ENCODE data around the gene EIF3I.

DNA sequence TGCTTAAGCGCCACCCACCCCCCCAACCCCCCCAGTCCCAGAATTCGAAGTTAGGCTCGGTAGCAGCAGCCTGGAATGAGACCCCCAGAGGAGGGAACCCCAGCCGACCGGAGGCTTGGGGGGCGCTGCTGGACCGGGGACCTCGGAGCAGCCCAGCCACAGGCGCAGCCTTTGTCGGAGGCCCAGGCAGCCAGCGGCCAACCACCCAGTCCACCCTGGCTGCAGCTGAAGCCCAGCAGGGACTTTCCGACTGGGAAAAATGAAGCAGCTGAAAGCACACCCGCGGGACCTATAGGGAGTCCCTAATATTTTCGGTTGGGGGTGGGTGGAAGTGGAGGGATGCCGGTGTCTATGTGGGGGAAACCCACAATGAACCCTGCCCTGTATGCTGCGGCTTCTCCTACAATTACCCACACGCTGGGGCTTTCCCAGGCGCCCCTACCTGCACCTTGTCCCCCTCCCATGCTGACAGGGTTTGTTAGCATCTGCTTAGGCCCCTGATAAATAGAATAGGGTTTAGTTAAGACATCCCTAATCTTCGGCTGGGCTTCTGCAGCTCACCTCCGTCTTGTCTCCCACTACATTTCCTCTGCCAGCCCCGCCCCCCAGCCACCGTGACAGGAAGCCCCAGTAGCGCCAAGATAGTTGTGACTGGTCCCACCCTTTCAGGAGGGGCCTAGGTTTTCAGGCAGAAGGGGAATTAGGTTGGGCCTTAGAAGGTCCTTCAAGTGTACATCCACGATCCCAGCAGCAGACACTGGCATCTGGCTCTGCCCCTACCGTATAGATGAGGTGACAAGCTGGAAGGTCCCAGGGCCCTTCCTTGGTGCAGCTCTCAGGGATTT is 21.0 kb upstream of the EIF3I start:
- TF ChIP-seq EZH2 (IDR thresholded peaks at IDR 0.05; ENCODE audit: insufficient read depth, poor library complexity, severe bottlenecking) = no peak
- no peak for TF ChIP-seq EZH2phosphoT487 (IDR thresholded peaks at IDR 0.05; ENCODE audit: insufficient read depth, low read depth)

Measured in GM23248 (cell line).